Middle frontal gyrus (tissue), 1 donor: Measurements from ENCODE around the gene ALDH3B2.
"Not testable (repeated sequence)": the region's sequence is repeated elsewhere in the genome, so short reads cannot be mapped to it uniquely, and the experiment has no call there.

ENCODE experiments used
- DNase-seq: peaks from one replicate; pipeline ENCODE4 v3.0.0-alpha.2; 2015; ENCODE audit warnings: low spot score; ENCODE audit errors: extremely low spot score

The ALDH3B2 gene

GRCh38 chr11:67685641-67686332, 11.4 kb upstream of the ALDH3B2 start:
- not testable (repeated sequence) for DNase-seq

DNA sequence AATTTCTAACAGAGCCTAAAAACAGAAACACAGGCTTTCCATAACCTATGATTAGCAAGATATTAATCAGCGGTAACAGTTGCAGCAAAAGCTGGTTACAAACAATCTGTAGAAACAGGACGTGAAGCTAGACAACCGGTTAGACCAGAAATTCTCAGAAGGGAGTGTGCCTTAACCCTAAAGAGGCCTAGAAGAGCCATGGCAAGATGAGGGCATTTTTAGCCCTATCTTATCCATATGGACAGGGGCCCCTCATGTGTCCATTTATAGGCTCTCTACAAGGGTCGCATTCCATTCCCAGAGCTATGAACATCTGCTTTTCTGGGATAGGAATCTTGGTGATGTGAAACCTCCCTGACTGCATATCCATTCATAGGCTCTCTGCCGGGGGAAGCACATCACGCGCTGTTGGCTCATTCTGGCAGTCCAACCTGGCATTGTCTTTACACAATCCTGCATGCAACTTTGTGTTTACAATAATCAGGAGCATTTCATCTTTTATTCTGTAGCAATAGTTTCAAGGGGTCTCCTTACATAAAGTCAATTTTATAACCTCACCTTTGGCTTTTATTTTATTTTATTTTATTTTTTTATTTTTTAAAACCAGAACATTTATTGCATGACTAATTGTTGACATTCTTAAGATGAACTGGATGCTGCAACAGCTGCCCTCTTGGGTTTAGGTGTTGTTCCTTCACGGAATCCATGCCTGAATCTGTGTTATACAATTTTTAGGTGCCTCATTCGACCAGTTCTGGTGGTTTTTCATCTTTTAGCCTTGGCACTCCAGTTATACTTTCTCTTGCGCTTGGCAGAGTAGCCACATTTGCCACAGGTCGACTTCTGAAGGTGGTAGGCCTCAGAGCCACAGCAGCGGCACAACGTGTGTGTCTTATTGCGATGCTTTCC, 8.0 kb upstream of the ALDH3B2 start:
- DNase-seq, result not testable (repeated sequence)

DNA sequence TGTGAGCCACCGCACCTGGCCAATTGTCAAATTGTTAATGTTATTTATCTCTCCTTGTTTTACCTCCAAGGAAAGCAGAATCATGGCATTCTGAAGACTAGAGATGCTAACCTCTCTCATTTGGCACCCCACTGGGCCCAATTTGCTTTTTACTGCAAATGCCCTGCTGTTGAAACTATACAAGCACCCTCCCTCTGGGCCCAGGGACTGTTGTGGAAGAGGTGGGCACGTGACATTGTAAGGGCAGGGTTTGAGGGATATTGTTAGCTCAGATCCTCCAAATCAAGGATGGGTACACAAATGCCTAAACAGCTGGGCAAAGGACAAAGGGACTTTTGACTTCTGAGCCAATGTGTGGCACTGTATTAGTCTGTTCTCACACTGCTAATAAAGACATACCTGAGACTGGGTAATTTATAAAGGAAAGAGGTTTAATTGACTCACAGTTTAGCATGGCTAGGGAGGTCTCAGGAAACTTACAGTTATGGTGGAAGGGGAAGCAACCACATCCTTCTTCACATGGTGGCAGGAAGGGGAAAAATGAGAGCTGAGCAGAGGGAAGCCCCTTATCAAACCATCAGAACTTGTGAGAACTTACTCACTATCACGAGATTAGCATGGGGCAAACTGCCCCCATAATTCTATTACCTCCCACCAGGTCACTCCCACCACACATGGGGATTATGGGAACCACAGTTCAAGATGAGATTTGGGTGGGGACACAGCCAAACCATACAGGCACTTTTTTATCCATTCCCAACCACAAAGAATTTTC, 6.5 kb upstream of the ALDH3B2 start:
- DNase-seq, result no peak

DNA sequence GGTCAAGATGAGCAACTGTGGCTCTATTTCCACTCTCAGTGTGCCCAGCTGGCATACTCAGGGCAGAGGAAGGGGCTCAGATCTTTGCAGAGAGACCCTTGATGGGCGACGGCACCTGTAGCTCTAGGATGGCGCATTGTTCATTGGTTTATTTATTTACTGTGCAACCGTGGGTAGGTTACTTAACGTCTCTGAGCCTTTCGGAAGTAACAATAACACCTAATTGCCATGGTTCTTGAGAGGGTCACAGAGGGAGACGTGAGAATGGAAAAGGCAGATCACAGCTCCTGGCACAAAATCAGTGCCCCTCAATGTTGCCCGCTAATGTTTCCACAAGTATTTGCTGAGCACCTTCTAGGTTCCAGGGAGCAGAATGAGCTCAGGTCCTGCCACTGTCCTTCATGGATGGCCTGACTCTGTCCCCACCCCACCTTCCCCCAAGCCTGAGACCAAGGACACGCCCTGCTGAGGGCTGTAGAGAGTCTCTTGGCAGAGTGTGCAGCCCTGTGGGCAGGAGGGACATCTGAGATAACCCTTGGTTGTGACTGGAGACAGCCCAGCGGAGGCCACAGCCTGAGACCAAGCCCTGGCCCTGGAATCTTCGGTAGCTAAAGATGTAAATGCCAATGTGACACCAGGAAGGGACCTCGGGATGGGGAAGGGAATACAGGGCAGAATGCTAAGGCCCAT, 780 bp upstream of the ALDH3B2 start:
- DNase-seq, result no peak

- no peak for DNase-seq
Observed at GRCh38 chr11:67673902-67674301, 521 bp downstream of the ALDH3B2 start.

GRCh38 chr11:67673358-67673757, 1.1 kb downstream of the ALDH3B2 start:
- DNase-seq, result no peak

- DNase-seq, result no peak
Observed at GRCh38 chr11:67671211-67671520, 3.3 kb downstream of the ALDH3B2 start.

GRCh38 chr11:67670316-67671210, 3.9 kb downstream of the ALDH3B2 start:
- DNase-seq, result no peak

- no peak for DNase-seq
Observed at GRCh38 chr11:67668192-67668551, 6.3 kb downstream of the ALDH3B2 start.

DNA sequence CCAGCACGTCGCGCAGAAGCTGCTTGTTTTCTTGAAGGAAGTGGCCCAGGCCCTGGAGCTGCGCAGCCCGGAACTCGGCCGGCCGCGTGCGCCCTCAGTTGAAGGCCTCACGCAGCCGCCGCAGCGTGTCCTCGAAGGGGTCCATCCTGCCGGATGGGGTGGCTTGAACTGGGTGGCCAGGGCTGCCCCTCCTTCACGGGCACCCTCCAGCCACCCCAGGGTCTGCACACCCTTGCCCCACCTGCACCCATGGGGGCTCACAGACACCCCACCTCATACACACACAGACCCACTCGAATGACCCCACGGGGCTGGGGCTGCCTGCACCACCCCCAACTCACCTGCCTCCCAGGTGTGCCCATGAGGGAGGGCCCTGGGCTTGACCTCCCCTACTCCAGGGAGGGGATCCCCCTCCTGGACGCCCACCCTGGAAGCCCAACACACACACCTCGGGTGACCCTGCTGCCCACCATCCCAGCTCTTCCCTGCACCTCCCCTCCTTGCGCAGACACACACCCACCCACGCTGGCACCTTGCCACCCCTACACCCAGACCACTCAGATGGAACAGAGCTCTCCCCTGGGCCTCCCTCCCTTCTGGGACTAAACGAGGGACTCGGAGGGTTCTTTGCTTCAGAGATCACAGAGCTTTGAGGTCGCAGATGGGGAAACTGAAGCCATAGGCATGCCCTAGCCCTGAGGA, 6.8 kb downstream of the ALDH3B2 start:
- DNase-seq, result no peak

GRCh38 chr11:67666676-67667489, 7.5 kb downstream of the ALDH3B2 start:
- DNase-seq, result no peak

GRCh38 chr11:67666303-67666645, 8.1 kb downstream of the ALDH3B2 start:
- no peak for DNase-seq

DNA sequence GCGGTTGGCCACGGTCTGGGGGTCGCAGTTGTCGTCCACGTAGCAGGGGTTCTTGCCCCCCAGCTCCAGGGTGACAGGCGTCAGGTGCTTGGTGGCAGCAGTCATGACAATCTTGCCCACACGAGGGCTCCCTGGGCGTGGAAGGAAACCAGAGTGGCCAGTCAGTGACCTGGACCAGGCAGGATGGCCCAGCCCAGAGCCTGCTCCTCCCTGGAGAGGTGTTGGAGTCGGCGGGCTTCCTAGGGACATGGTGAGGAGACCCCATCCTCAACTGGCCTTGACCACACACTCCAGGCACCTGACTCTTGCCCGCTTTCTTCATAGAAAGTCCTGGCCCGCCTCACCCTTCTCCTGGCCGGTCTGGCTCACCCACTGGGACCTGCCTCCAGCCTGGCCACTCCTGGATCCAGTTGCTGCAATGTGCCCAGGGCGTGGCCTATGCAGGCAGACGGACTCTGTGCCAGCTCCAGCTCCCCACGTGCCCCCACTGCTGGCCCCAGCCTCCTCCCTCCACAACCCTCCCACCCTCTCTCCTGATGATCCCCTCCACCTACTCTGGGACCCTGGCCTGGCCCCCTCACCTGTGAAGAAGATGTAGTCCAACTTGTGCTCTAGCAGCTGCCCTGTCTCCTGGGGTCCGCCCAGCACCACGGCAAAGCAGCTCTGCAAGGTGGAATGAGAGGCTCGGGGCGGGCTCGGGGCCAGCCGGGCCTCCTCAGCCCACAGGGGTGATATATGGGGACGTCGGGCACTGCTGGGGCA, 8.7 kb downstream of the ALDH3B2 start:
- DNase-seq, result no peak

GRCh38 chr11:67664696-67665540, 9.5 kb downstream of the ALDH3B2 start:
- no peak for DNase-seq

DNA sequence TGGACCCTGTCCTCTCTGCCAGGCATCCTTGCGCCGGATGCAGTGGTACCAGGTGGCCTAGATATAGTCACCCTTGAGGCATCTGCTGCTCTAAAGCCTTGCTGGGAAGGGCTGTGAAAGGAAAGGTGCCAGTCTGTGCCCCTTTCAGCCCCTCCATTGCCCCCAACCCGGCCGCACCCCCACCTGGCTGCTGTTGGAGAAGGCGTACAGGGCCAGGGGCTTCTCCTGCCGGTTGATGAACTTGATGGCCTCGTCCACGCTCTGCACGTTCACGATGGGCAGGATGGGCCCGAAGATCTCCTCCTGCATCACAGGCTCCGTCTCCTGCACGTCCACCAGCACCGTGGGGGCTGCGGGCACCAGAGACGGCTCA, 10.2 kb downstream of the ALDH3B2 start:
- no peak for DNase-seq

- no peak for DNase-seq
Observed at GRCh38 chr11:67663532-67664212, 10.8 kb downstream of the ALDH3B2 start.
